ENCODE results near the gene ETHE1.

ETHE1 gene

GRCh38 chr19:43511324-43511723 is 15.7 kb downstream of the ETHE1 start:
- H3K27ac ChIP-seq (ENCODE audit: low read depth, low read length): no peak overlapping the region
- no peaks in the 10 kb centered on the region for H3K27me3 ChIP-seq (ENCODE audit: low read length)
- TF ChIP-seq EZH2phosphoT487 (conservative IDR thresholded peaks at IDR 0.05; ENCODE audit: low read length) (no peak), CTCF (IDR thresholded peaks at IDR 0.05; ENCODE audit: insufficient read depth, low read length, poor library complexity, severe bottlenecking) (no peak)
- H3K9me2 ChIP-seq (replicated peaks; ENCODE audit: insufficient read depth, low read length): no peaks in the 10 kb centered on the region
- no peaks in the 10 kb centered on the region for H3K79me2 ChIP-seq (ENCODE audit: insufficient read depth, low read length)
- no peak overlapping the region for H3K9ac ChIP-seq (ENCODE audit: low read length)
- H4K20me1 ChIP-seq (ENCODE audit: low read depth, low read length): no peaks in the 10 kb centered on the region
- no peaks in the 10 kb centered on the region for H3K9me3 ChIP-seq (ENCODE audit: insufficient read depth, low read length)
- H3K4me2 ChIP-seq (ENCODE audit: low read depth, low read length, poor library complexity, severe bottlenecking): no peak overlapping the region
- H3K4me3 ChIP-seq (ENCODE audit: insufficient read depth, low read length, poor library complexity, severe bottlenecking): no peak overlapping the region
- no peak overlapping the region for H2AFZ ChIP-seq (ENCODE audit: low read depth, low read length, severe bottlenecking)
- H3K36me3 ChIP-seq (ENCODE audit: low read length): no peaks in the 10 kb centered on the region
- no peaks in the 10 kb centered on the region for H3F3A ChIP-seq (ENCODE audit: insufficient read depth)

GRCh38 chr19:43510713-43511112 is 16.3 kb downstream of the ETHE1 start:
- no peaks in the 10 kb centered on the region for H3K79me2 ChIP-seq (ENCODE audit: insufficient read depth, low read length)
- no peaks in the 10 kb centered on the region for H4K20me1 ChIP-seq (ENCODE audit: low read depth, low read length)
- no peaks in the 10 kb centered on the region for H3K27me3 ChIP-seq (ENCODE audit: low read length)
- H2AFZ ChIP-seq (ENCODE audit: low read depth, low read length, severe bottlenecking): no peak overlapping the region
- no peaks in the 10 kb centered on the region for H3K36me3 ChIP-seq (ENCODE audit: low read length)
- no peaks in the 10 kb centered on the region for H3K9me3 ChIP-seq (ENCODE audit: insufficient read depth, low read length)
- H3K27ac ChIP-seq (ENCODE audit: low read depth, low read length): no peak overlapping the region
- no peak for TF ChIP-seq CTCF (IDR thresholded peaks at IDR 0.05; ENCODE audit: insufficient read depth, low read length, poor library complexity, severe bottlenecking)
- no peak overlapping the region for H3K4me3 ChIP-seq (ENCODE audit: insufficient read depth, low read length, poor library complexity, severe bottlenecking)
- no peak overlapping the region for H3K9ac ChIP-seq (ENCODE audit: low read length)
- no peaks in the 10 kb centered on the region for H3F3A ChIP-seq (ENCODE audit: insufficient read depth)
- H3K9me2 ChIP-seq (replicated peaks; ENCODE audit: insufficient read depth, low read length): no peaks in the 10 kb centered on the region
- no peak overlapping the region for H3K4me2 ChIP-seq (ENCODE audit: low read depth, low read length, poor library complexity, severe bottlenecking)

GRCh38 chr19:43507880-43508279 is 19.1 kb downstream of the ETHE1 start:
- H3K27me3 ChIP-seq (ENCODE audit: low read length): no peaks in the 10 kb centered on the region
- no peak overlapping the region for H3K4me2 ChIP-seq (ENCODE audit: low read depth, low read length, poor library complexity, severe bottlenecking)
- H3K4me3 ChIP-seq (ENCODE audit: insufficient read depth, low read length, poor library complexity, severe bottlenecking): no peak overlapping the region
- TF ChIP-seq CTCF (IDR thresholded peaks at IDR 0.05; ENCODE audit: insufficient read depth, low read length, poor library complexity, severe bottlenecking) (no peak), EZH2phosphoT487 (conservative IDR thresholded peaks at IDR 0.05; ENCODE audit: low read length) (no peak)
- 0 out of 2 replicates have a peak, but pooled peaks cover 3% of the 10 kb centered on the region for H3F3A ChIP-seq (ENCODE audit: insufficient read depth)
- no peaks in the 10 kb centered on the region for H3K9me3 ChIP-seq (ENCODE audit: insufficient read depth, low read length)
- no peaks in the 10 kb centered on the region for H3K36me3 ChIP-seq (ENCODE audit: low read length)
- H3K27ac ChIP-seq (ENCODE audit: low read depth, low read length): no peak overlapping the region
- no peak overlapping the region for H2AFZ ChIP-seq (ENCODE audit: low read depth, low read length, severe bottlenecking)
- no peaks in the 10 kb centered on the region for H4K20me1 ChIP-seq (ENCODE audit: low read depth, low read length)
- H3K9me2 ChIP-seq (replicated peaks; ENCODE audit: insufficient read depth, low read length): no peaks in the 10 kb centered on the region
- no peak overlapping the region for H3K9ac ChIP-seq (ENCODE audit: low read length)
- no peaks in the 10 kb centered on the region for H3K79me2 ChIP-seq (ENCODE audit: insufficient read depth, low read length)

- Histone ChIP-seq H3K27me3 (ENCODE audit: low read length) (no peaks in the 10 kb centered on the region), H4K20me1 (ENCODE audit: low read depth, low read length) (no peaks in the 10 kb centered on the region), H3K9ac (ENCODE audit: low read length) (no peak overlapping the region), H3K4me2 (ENCODE audit: low read depth, low read length, poor library complexity, severe bottlenecking) (no peak overlapping the region), H3K9me3 (ENCODE audit: insufficient read depth, low read length) (no peaks in the 10 kb centered on the region), H3K4me3 (ENCODE audit: insufficient read depth, low read length, poor library complexity, severe bottlenecking) (no peak overlapping the region), H3K27ac (ENCODE audit: low read depth, low read length) (no peak overlapping the region), H3K9me2 (replicated peaks; ENCODE audit: insufficient read depth, low read length) (no peaks in the 10 kb centered on the region), H3F3A (ENCODE audit: insufficient read depth) (0 out of 2 replicates have a peak, but pooled peaks cover 4% of the 10 kb centered on the region), H2AFZ (ENCODE audit: low read depth, low read length, severe bottlenecking) (no peak overlapping the region), H3K36me3 (ENCODE audit: low read length) (no peaks in the 10 kb centered on the region), H3K79me2 (ENCODE audit: insufficient read depth, low read length) (no peaks in the 10 kb centered on the region)
- TF ChIP-seq CTCF (IDR thresholded peaks at IDR 0.05; ENCODE audit: insufficient read depth, low read length, poor library complexity, severe bottlenecking): no peak
- TF ChIP-seq EZH2phosphoT487 (conservative IDR thresholded peaks at IDR 0.05; ENCODE audit: low read length): no peak
Observed at GRCh38 chr19:43506629-43507028, 20.4 kb downstream of the ETHE1 start.

Measured in SU-DHL-6 (cell line).